Uterus (tissue), 4 donors: ENCODE results near the gene FANCM. TPM values are rescaled to one million over a fixed set of nuclear protein-coding genes. Genes with fewer than 3 reads are reported as not detected.

Experiments used
- DNase-seq, 2 donors: peaks; one replicate each; pipeline ENCODE4 v3.0.0-alpha.2; 2019 to 2020
- H3K27ac ChIP-seq, 2 donors: fragments of 200-600 bp; sonication (generic); 1 replicate in 1 of 2; 2 replicates in 1 of 2; pipeline ENCODE4 v1.5.1; 2016 to 2018
- H3K27me3 ChIP-seq, 2 donors: fragments of 200-600 bp; sonication (generic); one replicate each; pipeline ENCODE4 v1.5.1; 2018 to 2019; ENCODE audit warnings: control low read depth in 1 of 2
- H3K36me3 ChIP-seq, 2 donors: fragments of 200-600 bp; sonication (generic); one replicate each; pipeline ENCODE4 v1.5.1; 2019; ENCODE audit warnings: control low read depth in 1 of 2
- H3K4me1 ChIP-seq, 2 donors: fragments of 200-600 bp; sonication (generic); one replicate each; pipeline ENCODE4 v1.5.1; 2018 to 2019; ENCODE audit warnings: control low read depth in 1 of 2
- H3K4me3 ChIP-seq, 2 donors: fragments of 200-600 bp; sonication (generic); 1 replicate in 1 of 2; 2 replicates in 1 of 2; pipeline ENCODE4 v1.5.1; 2018 to 2019; ENCODE audit warnings: mild to moderate bottlenecking in 1 of 2
- H3K9me3 ChIP-seq, 2 donors: fragments of 200-600 bp; sonication (generic); one replicate each; pipeline ENCODE4 v1.5.1; 2019; ENCODE audit warnings: control low read depth in 1 of 2
- POLR2A ChIP-seq, 2 donors: fragments of 450-650 bp; IDR thresholded peaks; one replicate each; pipeline ENCODE4 v1.6.1; 2016; ENCODE audit warnings: antibody characterized with exemption in 2 of 2, mild to moderate bottlenecking in 1 of 2, moderate library complexity in 1 of 2
- intact Hi-C: fragments of 100-400 bp; cut with DNase I; formaldehyde crosslinking; loops from one replicate; pipeline ENCODE4 v1.15.1; 2023; ENCODE audit warnings: low total_unique reads
- total RNA-seq, 4 donors: library from RNA; depleted of rRNA in 3 of 4; stranded (reverse); fragments of >200 nt in 3 of 4; gene quantifications; one replicate each; pipeline versions ENCODE4 v1.1.0 to v1.2.4, GENCODE V29; 2014 to 2023
- TF ChIP-seq, protein P1 (sequence below), 4 experiments: fragments of 200-600 bp in 2 of 4; fragments of 450-650 bp in 2 of 4; sonication (generic) in 2 of 4; IDR thresholded peaks; one replicate each; pipeline ENCODE4 v1.5.1; 2016 to 2019; ENCODE audit warnings: antibody characterized with exemption in 4 of 4, mild to moderate bottlenecking in 2 of 4, moderate library complexity in 1 of 4
- donor health status: DM: yes; HTN: yes; CAD: no.

Gene FANCM
- total RNA-seq, 4 donors from 2014 or later: 6.9 to 25.7 (median 9.0) TPM

DNA sequence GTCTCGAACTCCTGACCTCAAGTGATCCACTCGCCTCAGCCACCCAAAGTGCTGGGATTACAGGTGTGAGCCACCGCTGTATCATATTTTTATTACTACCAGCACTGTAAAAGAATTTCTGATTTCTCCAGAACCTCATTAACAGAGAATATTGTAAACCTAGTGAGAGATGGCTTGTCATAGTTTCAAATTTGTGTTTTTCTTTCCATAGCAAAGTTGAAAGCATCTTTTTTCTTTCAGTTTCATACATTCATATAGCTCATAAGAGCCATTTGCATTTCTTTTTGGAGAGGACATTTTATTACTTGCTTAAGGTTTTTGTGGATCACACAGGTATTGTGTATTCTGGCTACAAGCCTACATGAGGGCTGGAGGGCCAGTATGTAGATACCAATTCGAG lies 59.2 kb downstream of the FANCM start:
- no peak for DNase-seq
- no peaks in the 10 kb centered on the region for H3K9me3 ChIP-seq
- H3K4me1 ChIP-seq: no peaks in the 10 kb centered on the region
- H3K27ac ChIP-seq: no peak overlapping the region
- H3K36me3 ChIP-seq: no peaks in the 10 kb centered on the region
- H3K27me3 ChIP-seq: no peaks in the 10 kb centered on the region
- H3K4me3 ChIP-seq: no peak overlapping the region
- intact Hi-C loops: no loop called here
- no peak for TF ChIP-seq POLR2A (IDR thresholded peaks at IDR 0.05)
- TF ChIP-seq, protein P1, sequence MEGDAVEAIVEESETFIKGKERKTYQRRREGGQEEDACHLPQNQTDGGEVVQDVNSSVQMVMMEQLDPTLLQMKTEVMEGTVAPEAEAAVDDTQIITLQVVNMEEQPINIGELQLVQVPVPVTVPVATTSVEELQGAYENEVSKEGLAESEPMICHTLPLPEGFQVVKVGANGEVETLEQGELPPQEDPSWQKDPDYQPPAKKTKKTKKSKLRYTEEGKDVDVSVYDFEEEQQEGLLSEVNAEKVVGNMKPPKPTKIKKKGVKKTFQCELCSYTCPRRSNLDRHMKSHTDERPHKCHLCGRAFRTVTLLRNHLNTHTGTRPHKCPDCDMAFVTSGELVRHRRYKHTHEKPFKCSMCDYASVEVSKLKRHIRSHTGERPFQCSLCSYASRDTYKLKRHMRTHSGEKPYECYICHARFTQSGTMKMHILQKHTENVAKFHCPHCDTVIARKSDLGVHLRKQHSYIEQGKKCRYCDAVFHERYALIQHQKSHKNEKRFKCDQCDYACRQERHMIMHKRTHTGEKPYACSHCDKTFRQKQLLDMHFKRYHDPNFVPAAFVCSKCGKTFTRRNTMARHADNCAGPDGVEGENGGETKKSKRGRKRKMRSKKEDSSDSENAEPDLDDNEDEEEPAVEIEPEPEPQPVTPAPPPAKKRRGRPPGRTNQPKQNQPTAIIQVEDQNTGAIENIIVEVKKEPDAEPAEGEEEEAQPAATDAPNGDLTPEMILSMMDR (IDR thresholded peaks at IDR 0.05): no peak

DNA sequence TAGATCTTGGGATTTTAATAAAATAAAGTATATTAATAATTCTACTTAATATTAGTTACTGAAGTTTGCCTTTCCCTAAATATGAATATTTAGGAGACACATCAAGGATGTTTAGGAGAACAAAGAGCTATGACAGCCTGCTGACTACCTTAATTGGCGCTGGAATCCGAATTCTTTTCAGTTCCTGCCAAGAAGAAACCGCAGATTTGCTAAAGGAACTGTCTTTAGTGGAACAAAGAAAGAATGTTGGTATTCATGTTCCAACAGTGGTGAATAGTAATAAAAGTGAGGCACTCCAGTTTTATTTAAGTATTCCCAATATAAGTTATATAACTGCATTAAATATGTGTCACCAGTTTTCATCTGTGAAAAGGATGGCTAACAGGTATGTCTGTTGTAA lies 62.8 kb downstream of the FANCM start:
- no peaks in the 10 kb centered on the region for H3K27me3 ChIP-seq
- intact Hi-C loops: no loop called here
- H3K36me3 ChIP-seq: no peaks in the 10 kb centered on the region
- no peak overlapping the region for H3K27ac ChIP-seq
- H3K4me1 ChIP-seq: no peaks in the 10 kb centered on the region
- TF ChIP-seq, protein P1 (IDR thresholded peaks at IDR 0.05): no peak
- no peak for TF ChIP-seq POLR2A (IDR thresholded peaks at IDR 0.05)
- H3K9me3 ChIP-seq: no peaks in the 10 kb centered on the region
- H3K4me3 ChIP-seq: no peak overlapping the region
- no peak for DNase-seq

DNA sequence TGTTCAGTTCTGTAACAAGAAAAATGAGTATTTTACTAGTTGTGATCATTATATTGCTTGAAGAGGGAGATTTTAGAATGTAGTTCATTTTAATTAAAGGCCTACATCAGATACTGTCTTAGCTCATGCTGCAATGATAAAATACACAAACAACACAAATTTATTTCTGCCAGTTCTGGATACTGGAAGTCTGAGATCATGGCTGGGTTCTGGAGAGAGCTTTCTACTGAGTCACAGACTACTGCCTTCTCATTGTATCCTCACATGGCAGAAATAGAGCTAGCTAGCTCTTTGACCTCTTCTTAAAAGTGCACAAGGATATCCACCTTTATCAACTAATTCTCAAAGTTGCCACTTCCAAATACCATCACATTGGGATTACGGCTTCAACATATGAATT lies 63.5 kb downstream of the FANCM start:
- Histone ChIP-seq H3K4me1 (no peaks in the 10 kb centered on the region), H3K27me3 (no peaks in the 10 kb centered on the region), H3K9me3 (no peaks in the 10 kb centered on the region), H3K27ac (no peak overlapping the region), H3K36me3 (no peaks in the 10 kb centered on the region), H3K4me3 (no peak overlapping the region)
- intact Hi-C loops: no loop called here
- no peak for TF ChIP-seq POLR2A (IDR thresholded peaks at IDR 0.05)
- no peak for DNase-seq

DNA sequence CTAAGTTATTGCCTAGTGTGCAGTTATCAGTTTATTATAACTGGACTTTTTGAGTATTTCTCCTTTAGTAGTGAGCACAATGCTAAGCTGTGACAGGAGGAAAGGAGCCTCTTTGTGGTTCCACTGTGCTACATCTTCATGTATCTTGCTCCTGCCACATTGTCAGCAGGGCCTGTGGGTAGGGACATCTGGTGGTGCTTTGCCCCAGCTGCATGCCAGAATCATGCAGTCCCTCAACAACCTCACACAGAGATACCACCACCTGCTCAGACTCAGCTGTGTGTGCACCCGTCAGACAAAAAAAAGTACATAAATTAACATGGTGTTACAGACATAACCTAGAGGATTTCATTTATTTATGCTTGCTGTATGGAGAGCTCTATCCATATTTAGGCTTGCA lies 66.2 kb downstream of the FANCM start:
- no peaks in the 10 kb centered on the region for H3K4me1 ChIP-seq
- no peaks in the 10 kb centered on the region for H3K9me3 ChIP-seq
- no peak for TF ChIP-seq POLR2A (IDR thresholded peaks at IDR 0.05)
- TF ChIP-seq, protein P1 (IDR thresholded peaks at IDR 0.05): no peak
- no peak for DNase-seq
- H3K4me3 ChIP-seq: no peak overlapping the region
- no peaks in the 10 kb centered on the region for H3K36me3 ChIP-seq
- no peaks in the 10 kb centered on the region for H3K27me3 ChIP-seq
- no peak overlapping the region for H3K27ac ChIP-seq
- intact Hi-C loops: no loop called here

DNA sequence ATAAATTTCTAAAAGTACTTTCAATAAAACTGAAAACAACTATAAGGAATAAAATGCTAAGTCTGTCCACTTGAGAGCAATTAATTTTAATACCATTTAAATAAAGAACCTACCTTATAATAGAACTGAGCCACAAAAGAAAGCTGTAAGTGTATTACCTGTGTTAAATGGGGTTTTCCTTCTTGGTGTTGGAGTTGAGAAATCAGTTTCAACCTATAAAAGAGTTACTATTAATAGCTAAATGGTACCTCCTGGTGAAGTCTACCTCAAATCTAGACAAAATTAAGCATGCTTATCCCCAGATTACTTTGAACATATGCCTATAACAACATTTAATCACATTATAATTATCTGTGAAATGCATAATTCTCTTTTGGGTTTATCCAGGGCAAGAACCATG lies 68.5 kb downstream of the FANCM start:
- no peak for DNase-seq
- Histone ChIP-seq H3K27me3 (no peaks in the 10 kb centered on the region), H3K4me1 (no peaks in the 10 kb centered on the region), H3K36me3 (no peaks in the 10 kb centered on the region), H3K9me3 (no peaks in the 10 kb centered on the region), H3K27ac (no peak overlapping the region), H3K4me3 (no peak overlapping the region)
- TF ChIP-seq, protein P1 (IDR thresholded peaks at IDR 0.05): no peak
- TF ChIP-seq POLR2A (IDR thresholded peaks at IDR 0.05): no peak
- intact Hi-C loops: no loop called here

DNA sequence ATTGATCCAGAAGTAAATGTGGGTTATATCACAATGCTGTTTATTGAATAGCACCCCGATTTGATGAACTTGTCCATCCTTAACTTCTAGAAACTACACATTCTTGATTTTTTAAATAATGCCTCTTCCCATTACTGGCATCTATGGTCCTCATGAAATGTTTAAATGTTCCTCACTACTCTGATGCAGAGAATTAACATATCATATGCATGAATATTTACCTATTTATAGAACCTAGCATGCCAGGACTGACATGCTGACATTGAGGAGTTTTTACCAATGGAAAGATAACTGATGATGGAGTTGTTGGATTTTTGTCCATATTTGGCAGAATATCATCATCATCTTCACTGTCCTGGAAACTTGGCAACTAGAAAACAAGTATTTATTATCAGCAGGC lies 74.4 kb downstream of the FANCM start:
- no peaks in the 10 kb centered on the region for H3K9me3 ChIP-seq
- H3K27ac ChIP-seq: no peak overlapping the region
- no peaks in the 10 kb centered on the region for H3K27me3 ChIP-seq
- intact Hi-C loops: no loop called here
- H3K4me1 ChIP-seq: no peaks in the 10 kb centered on the region
- TF ChIP-seq POLR2A (IDR thresholded peaks at IDR 0.05): no peak
- TF ChIP-seq, protein P1 (IDR thresholded peaks at IDR 0.05): no peak
- H3K36me3 ChIP-seq: no peaks in the 10 kb centered on the region
- no peak overlapping the region for H3K4me3 ChIP-seq
- no peak for DNase-seq
